HepG2 (cell line): Measurements from ENCODE around the gene PSKH1. TPM values are rescaled to one million over a fixed set of nuclear protein-coding genes. Genes with fewer than 3 reads are reported as not detected.

Experiments used
- AKNA ChIP-seq: sonication (generic); formaldehyde crosslinking; IDR thresholded peaks from 2 replicates; pipeline ENCODE4 v1.4.0; 2020; ENCODE audit warnings: missing genetic modification reagents, borderline replicate concordance
- ARNT ChIP-seq: fragments of 450-650 bp; IDR thresholded peaks from 2 replicates; pipeline ENCODE4 v1.6.1; 2017
- HDAC6 ChIP-seq: fragments of 200-600 bp; sonication (generic); IDR thresholded peaks from 2 replicates; pipeline ENCODE4 v1.7.0; 2017; ENCODE audit warnings: mild to moderate bottlenecking, antibody characterized with exemption, low read length, low read depth
- KDM4B ChIP-seq: sonication (generic); formaldehyde crosslinking; IDR thresholded peaks from 2 replicates; pipeline ENCODE4 v1.4.0; 2020; ENCODE audit warnings: missing genetic modification reagents
- MTA1 ChIP-seq: sonication (generic); formaldehyde crosslinking; IDR thresholded peaks from 2 replicates; pipeline ENCODE4 v1.4.0; 2020; ENCODE audit warnings: missing genetic modification reagents, mild to moderate bottlenecking, borderline replicate concordance
- MTA3 ChIP-seq: sonication (generic); formaldehyde crosslinking; IDR thresholded peaks from 2 replicates; pipeline ENCODE4 v1.4.0; 2020; ENCODE audit warnings: missing genetic modification reagents
- PATZ1 ChIP-seq: sonication (generic); formaldehyde crosslinking; IDR thresholded peaks from 2 replicates; pipeline ENCODE4 v1.4.0; 2020; ENCODE audit warnings: missing genetic modification reagents
- TERF1 ChIP-seq: sonication (generic); formaldehyde crosslinking; IDR thresholded peaks from 2 replicates; pipeline ENCODE4 v1.8.0; 2022; ENCODE audit warnings: mild to moderate bottlenecking, missing genetic modification reagents, moderate library complexity
- ZBTB34 ChIP-seq: sonication (generic); formaldehyde crosslinking; IDR thresholded peaks from 2 replicates; pipeline ENCODE4 v1.8.0; 2022; ENCODE audit warnings: mild to moderate bottlenecking, missing genetic modification reagents
- ZBTB4 ChIP-seq: sonication (generic); formaldehyde crosslinking; IDR thresholded peaks from 2 replicates; pipeline ENCODE4 v1.4.0; 2020; ENCODE audit warnings: missing genetic modification reagents, mild to moderate bottlenecking, borderline replicate concordance
- ZFAT ChIP-seq: sonication (generic); formaldehyde crosslinking; conservative IDR thresholded peaks from 2 replicates; pipeline ENCODE4 v1.8.1; 2023; ENCODE audit warnings: missing genetic modification reagents, inconsistent platforms
- ZNF460 ChIP-seq: sonication (generic); formaldehyde crosslinking; IDR thresholded peaks from 2 replicates; pipeline ENCODE4 v1.5.1; 2020; ENCODE audit warnings: missing genetic modification reagents, mild to moderate bottlenecking, borderline replicate concordance
- ZNF598 ChIP-seq: sonication (generic); formaldehyde crosslinking; IDR thresholded peaks from 2 replicates; pipeline ENCODE4 v1.5.1; 2020; ENCODE audit warnings: mild to moderate bottlenecking, missing genetic modification reagents, borderline replicate concordance
- ZUFSP ChIP-seq: sonication (generic); formaldehyde crosslinking; IDR thresholded peaks from 2 replicates; pipeline ENCODE4 v1.9.0; 2021; ENCODE audit warnings: missing genetic modification reagents, mild to moderate bottlenecking, borderline replicate concordance
- polyA plus RNA-seq, 8 experiments: library from polyadenylated mRNA; depleted of rRNA in 3 of 8; stranded (reverse) in 7 of 8; unstranded in 1 of 8; fragments of >200 nt; fragmentation: Illumina TruSeq in 4 of 8; extraction: Trizol in 4 of 8; gene quantifications; 2 replicates each; pipeline versions ENCODE4 v1.2.1 to v1.2.3, GENCODE V29; 2011 to 2016; ENCODE audit warnings: low read depth in 4 of 8, missing spikeins in 1 of 8, mixed read lengths in 1 of 8; ENCODE audit not compliant: insufficient read depth in 1 of 8
- total RNA-seq, 5 experiments: library from RNA; depleted of rRNA; stranded (reverse); fragments of >200 nt; fragmentation: Illumina TruSeq; extraction: Trizol; gene quantifications; 2 replicates each; pipeline ENCODE4 v1.2.3, GENCODE V29; 2016; ENCODE audit warnings: low read depth in 1 of 5

The PSKH1 gene
- total and polyA plus RNA-seq, 2 of the 13 experiments (the other 11 are each of a cell fraction or from before 2014, with no cell fraction given), result 8.4 to 19.1 TPM

GRCh38 chr16:67883872-67884261 lies 9.2 kb upstream of the PSKH1 start (continued):
- no peak for TF ChIP-seq AKNA (CRISPR knock-in tag)
- no peak for TF ChIP-seq TERF1 (CRISPR knock-in tag)
- TF ChIP-seq MTA3, result no peak
- TF ChIP-seq ARNT, result no peak
- no peak for TF ChIP-seq ZFAT (CRISPR knock-in tag)
- TF ChIP-seq MTA1 (CRISPR knock-in tag), result peak; percentile 55; the same call in 1 of the 2 replicates
- no peak for TF ChIP-seq KDM4B
- TF ChIP-seq ZBTB4 (CRISPR knock-in tag), result no peak
- TF ChIP-seq ZNF598 (CRISPR knock-in tag), result no peak
- TF ChIP-seq ZUFSP, result no peak
- peak; percentile 58; the same call in 1 of the 2 replicates for TF ChIP-seq PATZ1 (CRISPR knock-in tag)
- no peak for TF ChIP-seq ZBTB34 (CRISPR knock-in tag)
- TF ChIP-seq ZNF460 (CRISPR knock-in tag), result no peak
- TF ChIP-seq HDAC6, result no peak
